ENCODE data around the gene SLC35F2.
A peak's percentile ranks its signal among the peaks of the same experiment; 100 is the strongest.
"Not testable (repeated sequence)": the region's sequence is repeated elsewhere in the genome, so short reads cannot be mapped to it uniquely, and the experiment has no call there.

Gene SLC35F2

GRCh38 chr11:107840129-107840484 lies 18.5 kb downstream of the SLC35F2 start:
- no peak for DNase-seq

- DNase-seq = no peak
Measured at GRCh38 chr11:107836851-107837250, 21.7 kb downstream of the SLC35F2 start.

- DNase-seq = no peak
Measured at GRCh38 chr11:107834995-107835394, 23.6 kb downstream of the SLC35F2 start.

GRCh38 chr11:107833926-107834325 lies 24.7 kb downstream of the SLC35F2 start:
- not testable (repeated sequence) for DNase-seq

- no peak for DNase-seq
Measured at GRCh38 chr11:107830915-107831540, 27.6 kb downstream of the SLC35F2 start.

- no peak for DNase-seq
Measured at GRCh38 chr11:107827041-107827440, 31.5 kb downstream of the SLC35F2 start.

GRCh38 chr11:107825875-107826274 lies 32.7 kb downstream of the SLC35F2 start:
- DNase-seq = no peak

- no peak for DNase-seq
Measured at GRCh38 chr11:107824668-107825369, 33.8 kb downstream of the SLC35F2 start.

- no peak for DNase-seq
Measured at GRCh38 chr11:107821199-107821927, 37.2 kb downstream of the SLC35F2 start.

GRCh38 chr11:107819361-107820014 lies 39.1 kb downstream of the SLC35F2 start:
- no peak for DNase-seq

- DNase-seq = no peak
Measured at GRCh38 chr11:107818491-107818890, 40.1 kb downstream of the SLC35F2 start.

- no peak for DNase-seq
Measured at GRCh38 chr11:107816028-107816427, 42.6 kb downstream of the SLC35F2 start.

- DNase-seq = no peak
Measured at GRCh38 chr11:107810875-107811274, 47.7 kb downstream of the SLC35F2 start.

- DNase-seq = no peak
Measured at GRCh38 chr11:107808521-107808920, 50.1 kb downstream of the SLC35F2 start.

- DNase-seq = no peak
Measured at GRCh38 chr11:107804971-107805370, 53.6 kb downstream of the SLC35F2 start.

GRCh38 chr11:107804211-107804610 lies 54.4 kb downstream of the SLC35F2 start:
- no peak for DNase-seq

- no peak for DNase-seq
Measured at GRCh38 chr11:107801641-107802040, 56.9 kb downstream of the SLC35F2 start.

GRCh38 chr11:107799218-107799859 lies 59.2 kb downstream of the SLC35F2 start:
- peak; percentile 80 for DNase-seq

GRCh38 chr11:107792049-107792443 lies 66.5 kb downstream of the SLC35F2 start:
- DNase-seq = no peak

GRCh38 chr11:107791343-107792048 lies 67.1 kb downstream of the SLC35F2 start:
- no peak for DNase-seq

- no peak for DNase-seq
Measured at GRCh38 chr11:107789767-107790166, 68.8 kb downstream of the SLC35F2 start.

- no peak for DNase-seq
Measured at GRCh38 chr11:107787733-107788132, 70.9 kb downstream of the SLC35F2 start.
